Pancreas (tissue), 10 donors: ENCODE data around the gene LYRM2. TPM values are rescaled to one million over a fixed set of nuclear protein-coding genes. Genes with fewer than 3 reads are reported as not detected.

Experiments
- ATAC-seq, 4 donors: fragments of 200-7000 bp; cut with Tn5 transposase; one replicate each; pipeline versions ENCODE4 v1.8.0 to v1.9.1; 2020; ENCODE audit warnings: mild to moderate bottlenecking in 4 of 4, moderate library complexity in 4 of 4
- DNase-seq, 6 donors: peaks; one replicate each; pipeline ENCODE4 v3.0.0-alpha.2; 2020
- FAIRE-seq: peaks from 2 replicates; lab custom pipeline; 2012; peaks lifted over from hg19 to GRCh38; lab: Jason Lieb, UNC
- H3K27ac ChIP-seq, 4 donors: fragments of 200-600 bp; sonication (generic); 1 replicate in 3 of 4; 2 replicates in 1 of 4; pipeline versions ENCODE4 v1.5.0 to v1.8.0; 2020
- H3K27me3 ChIP-seq, 4 donors: fragments of 200-600 bp; one replicate each; pipeline ENCODE4 v1.8.0; 2021
- H3K36me3 ChIP-seq, 3 donors: fragments of 200-600 bp; sonication (generic) in 1 of 3; one replicate each; pipeline versions ENCODE4 v1.5.0 to v1.8.0; 2020 to 2021
- H3K4me1 ChIP-seq, 3 donors: fragments of 200-600 bp; one replicate each; pipeline ENCODE4 v1.8.0; 2021
- H3K4me3 ChIP-seq, 4 donors: fragments of 200-600 bp; sonication (generic) in 2 of 4; one replicate each; pipeline versions ENCODE4 v1.5.0 to v1.8.0; 2020 to 2021
- H3K9me3 ChIP-seq, 4 donors: fragments of 200-600 bp; one replicate each; pipeline ENCODE4 v1.8.0; 2021
- WGBS, 2 donors: extraction: QIAGEN DNeasy Blood & Tissue Kit; methylation state at CpG; one replicate each; pipeline ENCODE4 v1.1.7; 2013; 5-methylcytosine and 5-hydroxymethylcytosine counted together
- intact Hi-C, 3 donors: fragments of 100-400 bp; cut with DNase I; formaldehyde crosslinking; loops; one replicate each; pipeline versions ENCODE4 v1.11.1 to v1.14.2; 2022
- polyA plus RNA-seq, 2 donors: library from polyadenylated mRNA; stranded (reverse); fragments of 200-250 nt; gene quantifications; one replicate each; pipeline ENCODE4 v1.2.3, GENCODE V29; 2013
- total RNA-seq, 6 donors: library from RNA; stranded (reverse); fragmentation: NEBNext Ultra II Directional in 4 of 6; extraction: Animal tissue kit (Norgen Biotek cat#: 25700) in 4 of 6; gene quantifications; one replicate each; pipeline versions ENCODE4 v1.2.1 to v1.2.4, GENCODE V29; 2021 to 2023
- TF ChIP-seq, protein P1 (sequence below), 4 donors: fragments of 200-600 bp; sonication (generic) in 3 of 4; IDR thresholded peaks; one replicate each; pipeline versions ENCODE4 v1.5.0 to v1.8.0; 2021; ENCODE audit warnings: antibody characterized with exemption in 4 of 4
- donor health status: healthy with polysubstance abuse.
- donor health status: DM: no; HTN: no; CAD: no; lungs with moderate emphysema.
- donor health status: DM: no; HTN: no; CAD: no.
- donor health status: control.
- donor health status: control.
- donor health status: Bipolar disorder and iron deficiency.
- donor health status: DM: yes; HTN: yes; CAD: no.
- donor health status: DM: no; HTN: no; CAD: no.
- donor health status: DM: no; HTN: no; CAD: no.
- donor health status: DM: yes; HTN: yes; CAD: no.

The LYRM2 gene
- total and polyA plus RNA-seq, 8 donors = 6.5 to 17.6 (median 15.7) TPM

DNA sequence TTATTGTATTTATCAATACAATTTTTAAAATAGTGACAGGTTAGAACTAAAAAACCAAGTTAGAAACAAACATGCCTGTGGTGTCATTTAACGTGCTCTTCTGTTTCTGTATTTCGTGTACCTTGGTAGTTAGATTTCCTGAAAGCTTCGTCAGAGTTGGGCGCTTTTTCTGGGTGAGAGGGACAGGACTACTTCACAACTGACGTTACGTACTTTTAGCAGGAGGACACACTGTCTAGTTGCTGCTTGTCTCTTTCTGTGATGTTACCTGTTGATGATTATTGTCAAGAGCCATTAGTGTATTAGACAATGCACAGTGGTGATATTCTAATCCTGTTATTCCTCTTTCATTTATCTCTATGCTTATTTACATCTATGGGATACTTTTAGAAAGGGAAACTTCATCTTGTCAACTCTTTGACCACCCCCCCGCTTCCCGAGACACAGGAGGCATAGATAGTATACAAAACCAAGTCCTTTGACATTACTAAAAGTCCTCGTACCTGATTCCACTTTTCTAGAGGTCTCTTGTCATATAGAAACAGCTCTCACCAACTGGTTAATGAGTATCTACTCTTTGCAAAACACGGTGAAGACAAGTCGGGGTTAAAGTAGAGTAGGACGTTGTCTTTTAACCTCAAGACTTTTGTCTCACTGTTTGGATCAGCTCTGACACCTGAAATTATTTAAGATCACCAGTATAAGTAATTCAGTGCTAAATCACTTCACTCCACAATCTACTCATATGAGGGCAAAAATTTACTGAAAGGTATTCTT, 96.3 kb downstream of the LYRM2 start:
- no peak for ATAC-seq
- 77 to 78% methylated on average over 12 of the region's 12 CpGs for WGBS, 2 donors

DNA sequence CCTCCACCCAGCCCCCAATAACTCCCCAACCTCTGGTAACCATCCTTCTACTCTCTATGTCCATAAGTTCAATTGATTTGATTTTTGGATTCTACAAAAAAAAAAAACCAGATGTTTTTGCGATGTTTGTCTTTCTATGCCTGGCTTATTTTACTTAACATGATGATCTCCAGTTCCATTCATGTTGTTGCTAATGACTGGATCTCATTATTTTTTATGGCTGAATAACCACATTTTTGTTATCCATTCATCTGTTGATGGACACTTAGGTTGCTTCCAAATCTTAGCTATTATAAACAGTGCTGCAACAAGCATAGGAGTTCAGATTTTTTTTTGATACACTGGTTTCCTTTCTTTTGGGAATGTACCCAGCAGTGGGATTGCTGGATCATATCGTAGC, 98.8 kb downstream of the LYRM2 start:
- no peak for ATAC-seq
- H3K4me3 ChIP-seq = no peak overlapping the region
- no peaks in the 10 kb centered on the region for H3K27me3 ChIP-seq
- no peak for DNase-seq
- no peaks in the 10 kb centered on the region for H3K9me3 ChIP-seq
- no peaks in the 10 kb centered on the region for H3K36me3 ChIP-seq
- H3K4me1 ChIP-seq = no peaks in the 10 kb centered on the region
- 92 to 93% methylated on average over 2 of the region's 2 CpGs for WGBS, 2 donors
- H3K27ac ChIP-seq = no peak overlapping the region
- FAIRE-seq = no peak
- intact Hi-C loops = no loop called here
- TF ChIP-seq, protein P1, sequence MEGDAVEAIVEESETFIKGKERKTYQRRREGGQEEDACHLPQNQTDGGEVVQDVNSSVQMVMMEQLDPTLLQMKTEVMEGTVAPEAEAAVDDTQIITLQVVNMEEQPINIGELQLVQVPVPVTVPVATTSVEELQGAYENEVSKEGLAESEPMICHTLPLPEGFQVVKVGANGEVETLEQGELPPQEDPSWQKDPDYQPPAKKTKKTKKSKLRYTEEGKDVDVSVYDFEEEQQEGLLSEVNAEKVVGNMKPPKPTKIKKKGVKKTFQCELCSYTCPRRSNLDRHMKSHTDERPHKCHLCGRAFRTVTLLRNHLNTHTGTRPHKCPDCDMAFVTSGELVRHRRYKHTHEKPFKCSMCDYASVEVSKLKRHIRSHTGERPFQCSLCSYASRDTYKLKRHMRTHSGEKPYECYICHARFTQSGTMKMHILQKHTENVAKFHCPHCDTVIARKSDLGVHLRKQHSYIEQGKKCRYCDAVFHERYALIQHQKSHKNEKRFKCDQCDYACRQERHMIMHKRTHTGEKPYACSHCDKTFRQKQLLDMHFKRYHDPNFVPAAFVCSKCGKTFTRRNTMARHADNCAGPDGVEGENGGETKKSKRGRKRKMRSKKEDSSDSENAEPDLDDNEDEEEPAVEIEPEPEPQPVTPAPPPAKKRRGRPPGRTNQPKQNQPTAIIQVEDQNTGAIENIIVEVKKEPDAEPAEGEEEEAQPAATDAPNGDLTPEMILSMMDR (IDR thresholded peaks at IDR 0.05) = no peak

More for the DNA sequence above, 96.3 kb downstream of the LYRM2 start:
- no peaks in the 10 kb centered on the region for H3K4me1 ChIP-seq
- no peaks in the 10 kb centered on the region for H3K27me3 ChIP-seq
- no peak overlapping the region for H3K4me3 ChIP-seq
- no peak overlapping the region for H3K27ac ChIP-seq
- no peaks in the 10 kb centered on the region for H3K36me3 ChIP-seq
- no peaks in the 10 kb centered on the region for H3K9me3 ChIP-seq
- intact Hi-C loops = no loop called here
- TF ChIP-seq, protein P1 (IDR thresholded peaks at IDR 0.05) = no peak
- DNase-seq (no peak), FAIRE-seq (no peak)

DNA sequence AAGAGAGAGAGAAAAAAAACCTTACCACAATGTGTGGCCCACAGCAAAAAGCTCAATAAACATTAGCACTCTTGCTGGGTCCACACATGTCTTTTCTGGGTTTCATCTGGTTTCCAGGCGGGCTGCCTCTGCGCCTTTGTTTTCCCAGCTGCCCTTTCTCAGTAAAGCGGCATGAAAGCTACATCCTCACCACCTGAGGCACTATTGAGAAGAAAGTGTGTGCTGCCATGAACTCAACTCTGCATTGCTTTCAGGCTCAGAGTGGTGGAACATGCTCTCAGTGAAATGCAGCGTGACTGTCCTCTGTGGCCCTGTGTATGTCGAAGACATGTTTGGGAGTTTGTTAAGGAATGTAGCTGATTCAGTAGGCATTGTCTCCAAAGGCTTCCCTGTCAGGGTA, 102.3 kb downstream of the LYRM2 start:
- Histone ChIP-seq H3K4me1 (no peaks in the 10 kb centered on the region), H3K27me3 (no peaks in the 10 kb centered on the region), H3K9me3 (no peaks in the 10 kb centered on the region), H3K36me3 (no peaks in the 10 kb centered on the region), H3K27ac (no peak overlapping the region), H3K4me3 (no peak overlapping the region)
- ATAC-seq = no peak
- no peak for FAIRE-seq
- intact Hi-C loops = no loop called here
- DNase-seq = no peak
- 95 to 97% methylated on average over 5 of the region's 5 CpGs for WGBS, 2 donors
- TF ChIP-seq, protein P1 (IDR thresholded peaks at IDR 0.05) = no peak

DNA sequence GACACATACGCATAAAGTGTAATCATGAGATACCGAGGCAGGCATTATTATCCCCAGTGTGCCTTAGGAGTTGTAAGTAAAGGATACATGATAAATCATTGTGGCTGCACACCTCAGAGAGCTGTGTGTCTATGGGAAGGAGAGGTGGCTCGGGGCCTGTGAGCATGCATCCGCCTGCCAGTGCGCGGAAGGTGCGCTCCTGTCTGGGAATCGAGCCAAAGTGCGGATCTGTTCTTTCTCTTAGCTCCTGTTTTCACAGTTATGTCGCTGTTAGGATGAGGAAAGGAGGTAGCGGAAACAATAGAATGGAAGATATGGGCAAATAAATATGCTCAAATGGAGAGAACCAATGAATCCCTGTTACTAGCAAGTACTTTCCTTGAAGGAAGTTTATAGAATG, 107.6 kb downstream of the LYRM2 start:
- no peaks in the 10 kb centered on the region for H3K9me3 ChIP-seq
- TF ChIP-seq, protein P1 (IDR thresholded peaks at IDR 0.05) = no peak
- ATAC-seq (no peak), FAIRE-seq (no peak), DNase-seq (no peak)
- H3K27ac ChIP-seq = no peak overlapping the region
- H3K27me3 ChIP-seq = no peaks in the 10 kb centered on the region
- H3K4me3 ChIP-seq = no peak overlapping the region
- no peaks in the 10 kb centered on the region for H3K4me1 ChIP-seq
- H3K36me3 ChIP-seq = no peaks in the 10 kb centered on the region
- WGBS, 2 donors = 90 to 95% methylated on average over 11 of the region's 11 CpGs
- intact Hi-C loops = no loop called here

DNA sequence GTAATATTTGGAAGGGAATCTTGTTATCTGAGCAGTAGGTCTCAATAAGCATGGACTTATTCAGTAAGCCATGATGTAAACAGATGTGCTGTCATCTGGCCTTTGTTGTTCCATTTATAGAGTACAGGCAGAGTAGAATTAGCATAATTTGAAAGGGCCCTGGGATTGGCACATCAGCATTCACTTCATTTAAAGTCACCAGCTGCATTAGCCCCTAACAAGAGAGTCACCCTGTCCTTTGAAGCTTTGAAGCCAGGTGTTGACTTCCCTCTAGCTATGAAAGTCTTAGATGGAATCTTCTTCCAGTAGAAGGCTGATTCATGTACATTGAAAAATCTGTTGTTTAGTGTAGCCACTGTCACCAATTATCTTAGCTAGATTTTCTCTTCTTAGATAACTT, 109.7 kb downstream of the LYRM2 start:
- no peak for ATAC-seq

More for the DNA sequence above, 109.7 kb downstream of the LYRM2 start:
- H3K4me1 ChIP-seq = no peaks in the 10 kb centered on the region
- H3K9me3 ChIP-seq = no peaks in the 10 kb centered on the region
- intact Hi-C loops = no loop called here
- FAIRE-seq (no peak), DNase-seq (no peak)
- TF ChIP-seq, protein P1 (IDR thresholded peaks at IDR 0.05) = no peak
- H3K4me3 ChIP-seq = no peak overlapping the region
- H3K27ac ChIP-seq = no peak overlapping the region
- no peaks in the 10 kb centered on the region for H3K36me3 ChIP-seq
- H3K27me3 ChIP-seq = no peaks in the 10 kb centered on the region
